Stimulated activated CD4-positive, alpha-beta T cell treated with anti-CD3 and anti-CD28 coated beads, Interleukin-4, amount 100 ng/mL, for 4 hours (primary cell): ENCODE measurements around the gene NOX5.
"Not testable (repeated sequence)": the region's sequence is repeated elsewhere in the genome, so short reads cannot be mapped to it uniquely, and the experiment has no call there.

Experiments
- DNase-seq, 2 experiments: peaks; one replicate each; pipeline ENCODE4 v3.0.0-alpha.2; 2020

Gene NOX5, protein sequence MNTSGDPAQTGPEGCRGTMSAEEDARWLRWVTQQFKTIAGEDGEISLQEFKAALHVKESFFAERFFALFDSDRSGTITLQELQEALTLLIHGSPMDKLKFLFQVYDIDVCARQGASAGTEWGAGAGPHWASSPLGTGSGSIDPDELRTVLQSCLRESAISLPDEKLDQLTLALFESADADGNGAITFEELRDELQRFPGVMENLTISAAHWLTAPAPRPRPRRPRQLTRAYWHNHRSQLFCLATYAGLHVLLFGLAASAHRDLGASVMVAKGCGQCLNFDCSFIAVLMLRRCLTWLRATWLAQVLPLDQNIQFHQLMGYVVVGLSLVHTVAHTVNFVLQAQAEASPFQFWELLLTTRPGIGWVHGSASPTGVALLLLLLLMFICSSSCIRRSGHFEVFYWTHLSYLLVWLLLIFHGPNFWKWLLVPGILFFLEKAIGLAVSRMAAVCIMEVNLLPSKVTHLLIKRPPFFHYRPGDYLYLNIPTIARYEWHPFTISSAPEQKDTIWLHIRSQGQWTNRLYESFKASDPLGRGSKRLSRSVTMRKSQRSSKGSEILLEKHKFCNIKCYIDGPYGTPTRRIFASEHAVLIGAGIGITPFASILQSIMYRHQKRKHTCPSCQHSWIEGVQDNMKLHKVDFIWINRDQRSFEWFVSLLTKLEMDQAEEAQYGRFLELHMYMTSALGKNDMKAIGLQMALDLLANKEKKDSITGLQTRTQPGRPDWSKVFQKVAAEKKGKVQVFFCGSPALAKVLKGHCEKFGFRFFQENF

DNA sequence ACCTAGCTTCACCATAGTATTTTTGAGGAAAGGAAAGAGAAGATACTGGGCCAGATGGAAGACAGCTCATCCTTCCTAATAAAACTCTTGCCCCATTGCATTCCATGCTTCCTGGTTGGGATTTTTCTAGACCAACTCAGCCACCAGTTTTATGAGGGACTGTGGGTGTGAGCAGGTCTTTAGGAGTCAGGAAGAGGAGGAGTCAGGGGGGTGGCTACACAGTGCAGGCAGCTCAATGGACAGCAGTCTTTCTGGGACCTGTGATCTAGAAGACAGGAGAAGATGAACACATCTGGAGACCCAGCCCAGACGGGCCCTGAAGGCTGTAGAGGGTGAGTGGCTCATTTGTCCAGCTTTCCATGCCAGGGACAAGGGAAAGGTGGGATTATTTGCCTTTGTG lies at the start of gene NOX5:
Gene NOX5, plus strand, starts transcription at position 242 of the 400 bp plus-strand sequence. Its CDS starts 41 bp downstream, at position 283.
- no peak for DNase-seq

DNA sequence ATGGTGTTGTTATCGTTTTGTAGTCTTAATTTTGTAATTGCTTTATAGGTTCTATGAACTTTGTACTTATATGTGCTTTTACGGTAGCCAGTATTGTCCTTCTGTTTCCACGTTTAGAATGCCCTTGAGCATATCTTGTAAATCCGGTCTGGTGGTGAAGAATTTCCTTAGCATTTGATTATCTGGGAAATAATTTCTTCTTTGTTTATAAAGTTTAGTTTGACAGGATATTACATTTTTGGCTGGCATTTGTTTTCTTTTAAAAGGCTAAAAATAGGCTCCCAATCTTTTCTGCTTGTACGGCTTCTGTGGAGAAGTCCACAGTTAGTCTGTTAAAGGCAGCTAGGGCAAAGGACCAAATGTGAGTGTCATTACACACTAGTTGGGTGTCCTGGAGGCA lies 47.5 kb upstream of the NOX5 start:
- DNase-seq = no peak

DNA sequence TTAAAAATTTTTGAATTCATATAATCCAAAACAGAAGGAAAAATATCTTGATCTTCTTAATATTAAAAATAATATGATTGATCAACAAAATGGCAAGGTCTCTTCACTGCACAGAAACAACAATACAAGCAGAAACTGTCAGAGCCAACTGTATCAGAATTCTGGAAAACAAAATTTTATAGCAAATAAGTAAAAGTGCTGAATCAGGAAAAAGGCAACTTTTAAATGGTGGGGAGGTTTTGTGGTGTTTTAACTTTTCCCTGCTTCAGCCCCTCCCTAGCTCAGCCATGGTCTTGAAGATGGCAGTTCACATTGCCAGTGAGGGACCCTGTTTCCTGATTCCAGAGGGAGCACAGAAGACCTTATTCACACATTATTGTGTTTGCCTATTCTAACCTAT lies 46.5 kb upstream of the NOX5 start:
- DNase-seq = no peak

DNA sequence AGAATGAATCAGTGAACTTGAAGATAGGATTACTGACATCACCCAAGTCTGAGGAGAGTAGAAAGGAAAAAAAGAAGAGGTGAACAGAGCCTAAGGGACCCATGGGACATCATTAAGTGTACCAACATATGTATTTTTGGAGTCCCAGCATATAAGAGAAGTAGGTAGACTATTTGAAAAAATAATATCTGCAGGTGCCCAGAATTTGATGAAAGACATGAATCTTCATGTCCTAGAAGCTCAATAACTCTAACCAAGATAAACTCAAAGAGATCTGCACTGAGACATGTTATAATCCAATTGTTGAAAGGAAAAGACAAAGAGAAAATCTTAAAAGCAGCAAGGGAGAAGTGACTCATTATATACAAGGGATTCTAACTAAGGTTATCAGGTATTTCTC lies 45.2 kb upstream of the NOX5 start:
- no peak for DNase-seq

DNA sequence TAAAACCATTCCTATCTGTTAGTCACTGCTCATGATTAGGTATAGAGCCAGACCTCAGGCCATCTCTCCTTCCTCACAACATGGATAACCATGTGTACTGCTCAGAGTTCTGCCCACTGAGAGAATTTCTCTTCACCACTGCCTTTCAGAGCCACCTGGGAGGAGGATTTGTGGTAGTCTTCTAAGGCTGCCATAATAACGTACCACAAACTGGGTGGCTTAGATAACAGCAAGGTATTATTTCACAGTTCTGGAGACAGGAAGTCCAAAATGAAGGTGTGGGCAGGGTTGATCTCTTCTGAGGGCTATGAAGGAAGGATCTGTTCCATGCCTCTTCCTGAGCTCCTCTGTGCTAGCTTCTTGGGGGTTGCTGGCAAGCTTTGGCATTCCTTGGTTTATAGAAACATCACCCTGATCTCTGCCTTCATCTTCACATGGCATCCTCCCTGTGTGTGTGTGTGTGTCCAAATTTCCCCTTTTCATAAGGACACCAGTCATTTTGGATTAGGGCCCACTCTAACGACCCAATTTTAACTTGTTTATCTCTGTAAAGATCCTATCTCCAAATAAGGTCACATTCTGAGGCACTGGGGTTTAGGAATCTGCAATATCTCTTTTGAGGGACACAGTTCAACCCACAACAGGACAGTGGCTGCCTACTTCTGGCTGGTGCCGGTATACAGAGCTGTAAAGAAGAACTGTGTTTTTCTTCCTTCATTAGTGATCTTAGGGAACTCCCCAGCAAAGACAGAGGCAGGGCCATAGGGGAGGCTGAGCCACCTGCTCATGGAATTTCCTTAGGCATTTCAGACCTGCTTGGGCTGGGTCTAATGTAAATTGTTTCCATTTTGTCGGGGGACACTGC lies 42.1 kb upstream of the NOX5 start:
- no peak for DNase-seq

DNA sequence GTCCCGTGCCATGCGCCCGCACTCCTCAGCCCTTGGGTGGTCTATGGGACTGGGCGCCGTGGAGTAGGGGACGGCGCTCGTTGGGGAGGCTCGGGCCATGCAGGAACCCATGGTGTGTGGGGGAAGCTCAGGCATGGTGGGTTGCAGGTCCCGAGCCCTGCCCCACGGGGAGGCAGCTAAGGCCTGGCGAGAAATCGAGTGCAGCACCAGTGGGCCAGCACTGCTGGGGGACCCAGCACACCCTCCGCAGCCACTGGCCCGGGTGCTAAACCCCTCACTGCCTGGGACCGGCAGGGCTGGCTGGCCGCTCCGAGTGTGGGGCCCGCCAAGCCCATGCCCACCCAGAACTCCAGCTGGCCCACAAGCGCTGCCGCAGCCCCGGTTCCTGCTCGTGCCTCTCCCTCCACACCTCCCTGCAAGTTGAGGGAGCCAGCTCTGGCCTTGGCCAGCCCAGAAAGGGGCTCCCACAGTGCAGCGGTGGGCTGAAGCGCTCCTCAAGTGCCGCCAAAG lies 38.8 kb upstream of the NOX5 start:
- not testable (repeated sequence) for DNase-seq

DNA sequence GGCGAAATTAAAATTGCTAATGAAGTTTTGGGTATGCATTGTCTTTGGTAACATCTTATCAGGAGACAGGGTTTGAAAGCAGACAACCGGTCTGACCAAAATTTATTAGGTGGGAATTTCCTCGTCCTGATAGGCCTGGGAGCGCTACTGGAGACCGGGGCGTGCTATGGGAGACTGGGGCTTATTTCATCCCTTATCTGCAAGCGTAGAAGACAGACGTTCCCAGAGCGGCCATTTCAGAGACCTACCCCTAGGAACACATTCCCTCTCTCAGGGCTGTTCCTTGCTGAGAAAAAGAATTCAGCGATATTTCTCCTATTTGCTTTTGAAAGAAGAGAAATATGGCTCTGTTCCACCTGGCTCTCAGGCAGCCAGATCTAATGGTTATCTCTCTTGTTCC lies 37.1 kb upstream of the NOX5 start:
- not testable (repeated sequence) for DNase-seq

DNA sequence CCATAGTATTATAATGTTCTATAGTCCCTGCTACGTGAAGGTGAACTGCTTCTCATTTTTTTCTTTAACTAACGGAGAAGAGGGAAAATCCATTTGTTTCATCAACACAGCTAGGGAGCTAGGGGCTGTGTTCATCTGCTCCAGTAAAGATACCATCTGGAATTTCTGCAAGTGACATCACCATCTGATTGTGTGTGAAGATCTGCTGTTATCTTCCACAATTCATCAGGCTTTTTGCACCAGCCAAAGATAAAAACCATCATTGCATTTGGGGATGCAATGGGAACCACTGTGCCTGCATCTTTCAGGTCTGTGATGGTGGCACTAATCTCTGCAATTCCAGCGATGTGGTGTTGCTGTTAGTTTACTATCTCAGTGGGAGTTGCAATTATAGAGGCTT lies 35.5 kb upstream of the NOX5 start:
- no peak for DNase-seq

DNA sequence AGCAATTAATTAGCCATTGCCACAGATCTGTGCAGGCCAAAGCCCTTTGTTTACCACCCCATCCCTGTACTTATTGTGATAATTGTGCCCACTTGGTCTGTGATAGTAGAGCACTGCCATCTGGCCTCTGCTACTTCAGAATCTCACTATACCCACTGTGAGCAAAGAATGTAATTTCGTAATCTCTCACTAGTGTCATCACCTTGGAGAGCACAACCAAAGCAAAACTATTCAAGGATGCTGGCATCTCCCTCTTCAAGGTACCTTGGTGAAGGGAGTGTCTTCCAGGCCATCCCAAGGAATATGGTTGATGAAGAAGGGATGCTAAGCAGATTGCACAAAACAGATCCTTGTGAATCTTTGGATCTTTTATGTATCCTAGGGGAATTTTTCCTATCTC lies 34.7 kb upstream of the NOX5 start:
- DNase-seq = no peak

DNA sequence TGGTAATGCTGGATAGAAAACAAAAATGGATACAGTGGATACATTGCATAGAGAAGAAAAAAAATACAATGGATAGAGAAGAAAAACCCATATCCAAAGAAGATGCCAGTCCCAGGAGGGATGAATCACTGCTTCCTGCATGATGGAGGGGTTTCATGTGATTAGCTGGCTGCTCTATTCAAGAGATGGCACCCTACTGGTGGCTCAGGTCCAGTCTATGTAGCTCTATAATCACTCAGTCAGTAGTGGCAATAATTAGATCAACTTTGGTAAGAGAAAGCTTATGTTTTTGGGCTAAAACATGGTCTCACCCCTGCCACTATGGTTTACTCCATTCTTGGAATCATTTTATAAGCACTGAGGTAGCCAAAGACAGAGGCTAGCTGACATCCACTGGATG lies 33.7 kb upstream of the NOX5 start:
- DNase-seq = no peak

DNA sequence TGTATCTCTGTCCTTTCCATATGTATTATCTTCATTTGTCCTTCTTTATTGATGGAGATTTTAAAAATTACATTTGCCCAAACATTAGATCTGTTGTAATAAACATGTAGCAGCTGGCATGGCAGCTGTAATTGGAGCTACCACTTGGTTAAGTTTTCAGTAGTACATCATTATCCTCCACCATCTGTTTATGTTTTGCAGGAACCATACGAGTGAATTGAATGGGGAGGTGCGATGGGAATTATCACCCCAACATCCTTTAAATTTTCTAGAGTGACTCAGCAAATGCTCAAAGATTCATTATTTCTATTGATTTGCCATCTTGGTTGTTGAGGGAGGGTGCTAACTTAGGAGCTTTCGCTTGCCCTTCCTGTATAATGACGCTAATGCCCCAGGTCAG lies 32.6 kb upstream of the NOX5 start:
- no peak for DNase-seq

DNA sequence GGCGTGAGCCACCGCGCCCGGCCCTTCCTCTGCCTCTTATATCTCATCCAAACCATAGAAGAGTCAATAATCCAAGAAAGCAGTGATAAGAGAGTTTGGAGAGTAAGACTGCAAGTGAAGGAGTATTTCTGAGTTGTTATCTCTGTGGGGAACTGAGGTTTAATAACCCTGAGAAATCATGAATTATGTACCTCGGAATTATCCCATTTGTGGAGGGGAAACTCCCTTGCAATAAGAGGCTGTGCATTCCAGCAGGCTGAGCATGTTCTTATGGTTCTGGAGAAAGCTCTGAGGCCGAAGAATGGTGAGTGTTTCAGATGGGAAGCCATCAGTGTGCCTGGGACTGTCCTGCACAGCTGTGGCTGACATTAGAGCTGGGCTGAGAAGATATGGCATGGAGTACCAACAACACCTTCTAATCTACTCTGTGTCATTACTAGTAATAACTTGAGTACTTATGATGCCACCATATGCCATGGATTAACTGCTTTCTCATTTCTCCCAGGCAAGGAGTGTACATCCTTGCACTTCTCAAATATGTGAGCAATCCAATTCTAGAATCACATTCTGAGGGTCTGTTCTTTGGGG lies 31.4 kb upstream of the NOX5 start:
- no peak for DNase-seq

DNA sequence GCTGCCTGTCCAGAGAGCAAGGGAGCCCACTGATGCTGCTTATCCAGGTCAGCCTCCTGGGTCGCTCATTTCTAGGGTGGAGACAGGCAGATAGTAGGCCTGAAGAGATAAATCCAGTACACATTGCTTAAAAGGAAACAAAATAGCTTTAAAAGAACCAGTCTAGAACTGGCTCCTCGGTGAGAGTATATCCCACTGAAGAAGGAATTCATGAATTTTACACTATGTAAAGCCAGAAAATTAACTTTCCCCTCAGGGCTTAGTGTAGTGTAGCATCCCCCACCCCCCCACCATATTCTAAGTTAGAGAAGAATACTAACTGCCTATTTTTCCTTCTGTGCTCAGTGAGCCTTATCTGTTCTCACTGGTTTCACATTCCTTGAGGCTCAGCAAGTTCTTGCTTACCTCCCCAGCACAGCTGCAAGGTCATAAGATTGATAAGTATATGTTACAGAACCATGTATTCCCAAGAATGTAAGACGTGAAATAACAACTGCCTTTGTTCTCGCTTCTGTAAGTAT lies 30.5 kb upstream of the NOX5 start:
- no peak for DNase-seq

DNA sequence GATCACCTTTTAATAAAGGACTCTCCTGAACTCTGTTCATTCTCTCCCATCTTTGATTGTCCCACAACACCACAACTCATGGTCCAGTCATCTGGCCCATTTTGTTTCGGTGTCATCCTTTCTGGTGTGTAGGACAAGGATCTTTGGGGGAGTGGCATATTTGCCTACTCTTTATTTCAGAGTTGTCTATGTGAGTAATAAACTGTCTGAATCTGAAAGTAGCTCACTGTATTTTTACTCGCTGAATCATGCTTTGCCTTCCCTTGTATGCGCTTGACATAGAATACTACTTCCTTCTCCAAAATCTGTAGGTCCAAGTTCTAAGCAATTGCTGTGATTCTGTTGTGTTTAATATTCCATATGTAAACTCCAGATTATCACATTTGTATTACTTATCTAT lies 29.9 kb upstream of the NOX5 start:
- no peak for DNase-seq

DNA sequence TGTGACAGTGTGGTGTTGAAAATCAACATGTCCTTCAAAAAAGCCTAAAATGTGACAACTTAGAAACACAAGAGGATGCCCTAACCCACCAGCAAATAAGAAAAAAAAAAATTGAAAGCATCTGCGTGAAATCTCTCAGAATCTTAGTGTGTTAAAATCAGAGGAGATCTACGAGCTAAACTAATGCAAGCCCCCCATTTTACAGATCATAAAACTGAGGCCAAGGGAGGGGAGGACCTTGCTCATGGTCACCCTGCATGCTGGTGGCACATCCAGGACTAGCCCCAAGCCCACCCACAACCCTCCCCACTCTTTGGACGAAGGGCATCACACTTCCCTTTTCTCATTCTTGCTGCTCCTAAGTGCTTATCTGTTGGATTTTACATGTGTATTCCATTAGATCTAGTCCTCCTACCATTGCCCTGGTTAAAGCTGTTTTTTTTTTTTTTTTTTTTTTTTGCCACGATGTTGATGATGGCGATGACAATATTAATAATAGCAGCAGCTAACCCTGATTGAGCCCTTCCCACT lies 29.1 kb upstream of the NOX5 start:
- no peak for DNase-seq

DNA sequence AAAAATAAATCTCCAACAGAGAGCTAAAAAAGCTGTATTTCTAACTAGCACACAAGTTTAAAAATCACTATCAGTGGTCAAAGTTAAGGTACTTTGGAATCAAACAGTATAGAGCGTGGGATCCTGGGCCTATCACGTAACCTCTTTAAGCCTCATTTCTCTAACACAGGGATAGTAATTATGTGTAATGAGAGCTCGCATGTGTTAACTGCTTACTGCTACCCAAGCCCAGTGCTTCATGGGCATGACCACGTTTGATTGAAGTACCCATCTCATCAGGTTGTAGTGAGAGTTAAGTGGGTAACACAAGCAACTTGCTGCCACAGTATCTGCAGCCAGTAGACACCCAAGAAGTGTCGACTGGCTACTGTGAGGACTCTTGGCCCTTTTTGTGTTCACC lies 28.2 kb upstream of the NOX5 start:
- DNase-seq = no peak

DNA sequence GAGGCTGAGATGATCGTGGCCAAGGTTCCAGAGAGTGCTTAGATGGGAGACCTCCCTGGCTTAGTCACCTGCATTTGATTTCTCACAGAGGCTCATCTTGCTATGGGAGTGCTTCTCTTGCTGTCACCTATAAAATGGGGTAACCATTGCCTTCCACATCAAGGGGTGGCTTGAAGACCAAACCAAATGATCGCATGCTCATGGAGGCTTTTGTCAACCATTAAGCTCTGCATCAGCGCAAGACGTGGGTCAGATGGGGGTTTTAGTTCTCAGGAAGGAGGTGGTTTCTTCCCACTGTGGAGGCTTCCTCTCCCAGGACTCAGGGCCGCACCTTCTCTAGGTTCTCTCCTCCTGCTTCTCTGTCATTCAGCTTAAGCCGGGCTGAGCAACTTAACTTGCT lies 27.4 kb upstream of the NOX5 start:
- no peak for DNase-seq

DNA sequence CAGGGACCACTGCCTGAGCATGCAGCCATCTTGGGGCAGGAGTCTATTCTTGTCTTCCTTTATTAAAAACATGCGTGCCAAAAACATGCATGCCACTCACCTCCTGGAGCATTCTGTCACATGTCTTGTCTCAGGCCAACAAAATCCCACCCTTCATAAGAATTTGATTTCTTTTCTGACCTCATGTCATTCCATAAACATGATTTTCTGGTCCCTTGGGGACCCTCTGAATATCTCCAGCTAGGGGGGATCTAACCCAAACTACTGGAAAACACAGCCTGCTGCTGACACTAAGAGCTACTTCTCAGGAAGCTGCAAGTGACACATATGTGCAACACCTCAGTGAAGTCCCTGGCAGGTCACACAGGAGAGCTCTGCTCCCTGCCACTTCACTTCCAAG lies 26.8 kb upstream of the NOX5 start:
- no peak for DNase-seq

DNA sequence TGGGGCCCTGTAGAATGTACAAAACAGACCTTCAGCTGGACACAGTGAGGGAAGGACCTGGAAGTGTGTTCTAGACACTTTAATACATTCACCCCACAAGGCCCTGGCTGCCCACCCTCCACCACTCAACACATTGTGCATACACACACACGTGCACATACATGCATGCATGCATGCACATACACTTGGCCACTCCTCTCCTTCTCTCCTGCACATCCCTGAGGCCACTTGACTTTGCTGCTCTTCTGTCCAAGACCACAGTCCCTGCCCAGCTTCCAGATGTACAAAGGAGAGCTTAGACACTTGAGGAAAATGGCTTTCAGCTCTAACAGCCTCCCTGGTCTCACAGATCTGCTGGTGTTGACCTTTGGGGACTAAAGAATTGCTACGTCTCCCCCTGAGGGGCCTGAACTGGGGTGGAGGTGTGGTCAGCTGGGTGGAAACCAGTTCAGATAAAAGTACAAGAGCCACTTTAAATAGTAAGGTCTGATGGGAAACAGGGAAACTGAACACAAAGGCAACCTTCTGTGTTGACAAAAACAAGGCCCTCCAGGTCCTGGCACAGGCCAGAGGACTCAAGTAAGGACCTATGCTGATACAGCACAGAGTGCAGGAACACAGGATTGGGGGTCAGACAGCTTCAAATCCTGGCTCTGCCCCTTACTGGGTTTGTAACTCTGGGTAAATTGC lies 24.8 kb upstream of the NOX5 start:
- no peak for DNase-seq

DNA sequence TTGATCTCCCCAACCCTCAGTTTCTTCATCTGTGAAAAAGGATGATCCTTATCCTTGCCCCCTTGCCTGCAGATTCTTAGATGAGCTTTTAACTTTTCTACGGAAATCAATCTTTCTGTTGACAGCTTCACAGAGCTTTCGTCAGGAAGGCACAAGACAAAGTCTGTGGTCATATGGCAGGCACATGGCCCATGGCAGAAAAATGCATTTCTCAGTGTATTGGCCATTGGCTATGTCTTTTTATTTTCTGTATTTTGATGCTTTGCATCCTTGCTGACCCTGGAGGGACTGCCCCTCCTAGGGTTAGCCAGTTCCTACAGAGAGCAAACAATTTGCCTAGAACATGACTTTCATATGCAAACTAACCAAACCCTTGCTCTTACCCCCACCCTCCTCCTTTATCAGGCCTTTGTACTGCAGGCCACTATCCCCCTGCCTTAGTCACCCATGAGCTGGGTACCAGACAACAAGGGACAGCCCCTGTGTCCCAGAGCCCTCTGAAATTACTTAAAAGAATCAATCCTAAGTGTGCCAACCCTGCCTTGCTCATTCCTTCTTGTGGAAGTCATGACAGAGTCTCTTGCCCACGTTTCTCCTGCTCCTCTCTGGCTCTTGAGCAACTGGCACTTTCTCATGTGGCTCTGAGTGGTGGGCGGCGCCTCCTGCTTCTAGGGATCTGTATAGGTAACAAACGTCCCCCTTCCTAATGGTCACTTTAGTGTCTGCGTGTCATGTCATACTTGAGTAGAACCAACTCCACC lies 24.1 kb upstream of the NOX5 start:
- DNase-seq = no peak

DNA sequence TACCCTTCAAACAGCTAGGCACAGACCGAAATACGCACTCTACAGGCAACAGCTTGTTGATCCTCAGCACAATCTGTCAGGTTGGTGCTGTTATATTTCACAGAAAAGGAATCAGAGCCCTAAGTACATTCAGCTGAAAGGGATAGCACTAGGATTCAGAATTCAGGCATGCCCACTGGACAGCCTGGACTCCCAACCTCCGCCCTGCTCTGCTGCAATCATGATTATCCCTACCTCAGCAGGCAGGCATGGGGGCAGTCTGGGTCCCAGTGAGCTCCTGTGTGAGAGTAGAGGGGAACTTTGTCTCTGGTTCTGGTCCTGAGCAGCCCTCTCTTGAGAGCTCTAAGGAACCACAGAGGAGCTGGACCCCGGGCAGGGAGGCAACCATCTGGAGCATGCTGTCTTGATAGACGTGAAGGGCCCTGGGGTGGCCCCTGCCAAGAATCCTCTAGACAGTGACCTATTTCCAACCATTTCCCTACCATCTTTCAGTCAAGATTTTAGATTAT lies 23.4 kb upstream of the NOX5 start:
- no peak for DNase-seq
